Left ventricle myocardium inferior (tissue), 1 donor: ENCODE measurements around the gene WRAP73. TPM values are rescaled to one million over a fixed set of nuclear protein-coding genes. Genes with fewer than 3 reads are reported as not detected.

Experiments
- DNase-seq: peaks from one replicate; pipeline ENCODE4 v3.0.0-alpha.2; 2020
- H3K27ac ChIP-seq: fragments of 200-600 bp; replicated peaks from 2 replicates; pipeline ENCODE4 v1.8.0; 2021
- H3K27me3 ChIP-seq: fragments of 200-600 bp; 2 replicates; pipeline ENCODE4 v1.8.0; 2021; ENCODE audit warnings: low read depth
- H3K36me3 ChIP-seq: fragments of 200-600 bp; 2 replicates; pipeline ENCODE4 v1.8.0; 2021
- H3K4me1 ChIP-seq: fragments of 200-600 bp; 2 replicates; pipeline ENCODE4 v1.8.0; 2021
- H3K4me3 ChIP-seq: fragments of 200-600 bp; 2 replicates; pipeline ENCODE4 v1.8.0; 2021; ENCODE audit warnings: mild to moderate bottlenecking, moderate library complexity
- H3K9me3 ChIP-seq: fragments of 200-600 bp; replicated peaks from 2 replicates; pipeline ENCODE4 v1.8.0; 2021
- CTCF ChIP-seq: fragments of 200-600 bp; IDR thresholded peaks from 2 replicates; pipeline ENCODE4 v1.8.0; 2021; ENCODE audit warnings: antibody characterized with exemption, mild to moderate bottlenecking, borderline replicate concordance
- intact Hi-C: fragments of 100-400 bp; cut with micrococcal nuclease; formaldehyde crosslinking; loops from one replicate; pipeline ENCODE4 v1.11.0; 2022
- total RNA-seq: library from RNA; stranded (reverse); fragmentation: NEBNext Ultra II Directional; extraction: Animal tissue kit (Norgen Biotek cat#: 25700); gene quantifications from one replicate; pipeline ENCODE4 v1.2.1, GENCODE V29; 2021
- donor health status: DM: no; HTN: yes; CAD: no; lungs with severe emphysema.

Gene WRAP73
- total RNA-seq, 1 donor from 2014 or later = 12.7 TPM

GRCh38 chr1:3607703-3608065 is 42.2 kb downstream of the WRAP73 start:
- no peak for DNase-seq
- TF ChIP-seq CTCF = no peak
- H3K9me3 ChIP-seq = no peaks in the 10 kb centered on the region
- peaks cover 80% of the 10 kb centered on the region for H3K27me3 ChIP-seq
- intact Hi-C loops = no loop called here
- H3K36me3 ChIP-seq = no peaks in the 10 kb centered on the region
- no peak overlapping the region for H3K4me3 ChIP-seq
- H3K4me1 ChIP-seq = peaks cover 18% of the 10 kb centered on the region
- H3K27ac ChIP-seq = no peak overlapping the region

GRCh38 chr1:3606779-3607702 is 42.9 kb downstream of the WRAP73 start:
- no peak overlapping the region for H3K4me3 ChIP-seq
- peaks cover 18% of the 10 kb centered on the region for H3K4me1 ChIP-seq
- peaks cover 74% of the 10 kb centered on the region for H3K27me3 ChIP-seq
- no peaks in the 10 kb centered on the region for H3K36me3 ChIP-seq
- intact Hi-C loops = no loop called here
- H3K9me3 ChIP-seq = no peaks in the 10 kb centered on the region
- no peak for TF ChIP-seq CTCF
- no peak overlapping the region for H3K27ac ChIP-seq
- DNase-seq = no peak

- peaks cover 55% of the 10 kb centered on the region for H3K27me3 ChIP-seq
- no peak overlapping the region for H3K27ac ChIP-seq
- TF ChIP-seq CTCF = no peak
- H3K9me3 ChIP-seq = no peaks in the 10 kb centered on the region
- H3K4me1 ChIP-seq = peaks cover under 1% of the 10 kb centered on the region
- no peak overlapping the region for H3K4me3 ChIP-seq
- intact Hi-C loops = no loop called here
- no peaks in the 10 kb centered on the region for H3K36me3 ChIP-seq
- no peak for DNase-seq
Observed at GRCh38 chr1:3604997-3605823, 44.7 kb downstream of the WRAP73 start.

- H3K4me3 ChIP-seq = no peak overlapping the region
- H3K27ac ChIP-seq = no peak overlapping the region
- DNase-seq = no peak
- H3K27me3 ChIP-seq = peaks cover 48% of the 10 kb centered on the region
- H3K36me3 ChIP-seq = no peaks in the 10 kb centered on the region
- no peaks in the 10 kb centered on the region for H3K9me3 ChIP-seq
- TF ChIP-seq CTCF = no peak
- intact Hi-C loops = no loop called here
- no peaks in the 10 kb centered on the region for H3K4me1 ChIP-seq
Observed at GRCh38 chr1:3604468-3604974, 45.4 kb downstream of the WRAP73 start.

- no peak for DNase-seq
- H3K4me1 ChIP-seq = peaks cover 2% of the 10 kb centered on the region
- H3K9me3 ChIP-seq = no peaks in the 10 kb centered on the region
- H3K4me3 ChIP-seq = no peak overlapping the region
- intact Hi-C loops = no loop called here
- no peak for TF ChIP-seq CTCF
- peaks cover 41% of the 10 kb centered on the region for H3K27me3 ChIP-seq
- H3K36me3 ChIP-seq = no peaks in the 10 kb centered on the region
- no peak overlapping the region for H3K27ac ChIP-seq
Observed at GRCh38 chr1:3603571-3604467, 46.1 kb downstream of the WRAP73 start.
